NT2/D1 (cell line): ENCODE measurements around the gene RFX3.

ENCODE experiments used
- DNase-seq: peaks from one replicate; pipeline ENCODE4 v3.0.0-alpha.2; 2011; ENCODE audit warnings: low read depth, low spot score
- H3K27me3 ChIP-seq: 2 replicates; pipeline ENCODE4 v1.6.0; 2011; ENCODE audit warnings: mild to moderate bottlenecking; ENCODE audit not compliant: insufficient read length, insufficient read depth
- H3K36me3 ChIP-seq: 2 replicates; pipeline ENCODE4 v1.6.1; 2011; ENCODE audit warnings: mild to moderate bottlenecking, low read length, mixed read lengths; ENCODE audit not compliant: insufficient read depth, insufficient read length
- H3K4me1 ChIP-seq: 2 replicates; pipeline ENCODE4 v1.5.1; 2011; ENCODE audit not compliant: insufficient read depth, insufficient read length
- H3K4me3 ChIP-seq: 2 replicates; pipeline ENCODE4 v1.5.1; 2011; ENCODE audit warnings: low read depth; ENCODE audit not compliant: insufficient read length
- H3K9ac ChIP-seq: 2 replicates; pipeline ENCODE4 v1.6.0; 2011; ENCODE audit warnings: low read depth; ENCODE audit not compliant: insufficient read length
- H3K9me3 ChIP-seq: 2 replicates; pipeline ENCODE4 v1.5.1; 2011; ENCODE audit warnings: mild to moderate bottlenecking, low read length; ENCODE audit not compliant: insufficient read depth
- SUZ12 ChIP-seq: IDR thresholded peaks from 2 replicates; pipeline ENCODE4 v1.6.1; 2011; ENCODE audit not compliant: insufficient read length, insufficient read depth; ENCODE audit errors: extremely low read depth
- YY1 ChIP-seq: IDR thresholded peaks from 2 replicates; pipeline ENCODE4 v1.6.1; 2011; ENCODE audit not compliant: insufficient read length, insufficient read depth
- ZNF274 ChIP-seq: IDR thresholded peaks from 2 replicates; pipeline ENCODE4 v1.6.1; 2011; ENCODE audit warnings: mild to moderate bottlenecking, low read depth, low read length

Gene RFX3

GRCh38 chr9:3475300-3476020, 50.3 kb downstream of the RFX3 start:
- no peak overlapping the region for H3K9ac ChIP-seq
- no peak overlapping the region for H3K4me3 ChIP-seq
- H3K27me3 ChIP-seq: no peaks in the 10 kb centered on the region
- H3K9me3 ChIP-seq: no peaks in the 10 kb centered on the region
- H3K36me3 ChIP-seq: no peaks in the 10 kb centered on the region
- TF ChIP-seq SUZ12 (no peak), YY1 (no peak), ZNF274 (no peak)
- DNase-seq: no peak
- no peaks in the 10 kb centered on the region for H3K4me1 ChIP-seq

- no peak for DNase-seq
- no peak for TF ChIP-seq YY1
- no peak overlapping the region for H3K9ac ChIP-seq
Observed at GRCh38 chr9:3474821-3475220, 51.0 kb downstream of the RFX3 start.

GRCh38 chr9:3473405-3473804, 52.4 kb downstream of the RFX3 start:
- no peak overlapping the region for H3K4me3 ChIP-seq
- H3K9ac ChIP-seq: no peak overlapping the region
- H3K36me3 ChIP-seq: no peaks in the 10 kb centered on the region
- no peaks in the 10 kb centered on the region for H3K27me3 ChIP-seq
- H3K9me3 ChIP-seq: no peaks in the 10 kb centered on the region
- TF ChIP-seq YY1 (no peak), SUZ12 (no peak), ZNF274 (no peak)
- H3K4me1 ChIP-seq: no peaks in the 10 kb centered on the region
- DNase-seq: no peak

More at GRCh38 chr9:3474821-3475220, 51.0 kb downstream of the RFX3 start:
- H3K27me3 ChIP-seq: no peaks in the 10 kb centered on the region
- no peaks in the 10 kb centered on the region for H3K4me1 ChIP-seq
- H3K4me3 ChIP-seq: no peak overlapping the region
- no peaks in the 10 kb centered on the region for H3K9me3 ChIP-seq
- H3K36me3 ChIP-seq: no peaks in the 10 kb centered on the region

- no peak for TF ChIP-seq YY1
- no peak for TF ChIP-seq ZNF274
- TF ChIP-seq SUZ12: no peak
- no peaks in the 10 kb centered on the region for H3K9me3 ChIP-seq
- H3K4me3 ChIP-seq: no peak overlapping the region
- H3K27me3 ChIP-seq: no peaks in the 10 kb centered on the region
- H3K9ac ChIP-seq: no peak overlapping the region
- no peaks in the 10 kb centered on the region for H3K4me1 ChIP-seq
- no peaks in the 10 kb centered on the region for H3K36me3 ChIP-seq
- no peak for DNase-seq
Observed at GRCh38 chr9:3471883-3472282, 53.9 kb downstream of the RFX3 start.

- Histone ChIP-seq H3K4me1 (no peaks in the 10 kb centered on the region), H3K4me3 (no peak overlapping the region), H3K36me3 (no peaks in the 10 kb centered on the region), H3K9ac (no peak overlapping the region), H3K27me3 (no peaks in the 10 kb centered on the region), H3K9me3 (no peaks in the 10 kb centered on the region)
- no peak for TF ChIP-seq SUZ12
- no peak for TF ChIP-seq ZNF274
- no peak for TF ChIP-seq YY1
- no peak for DNase-seq
Observed at GRCh38 chr9:3468421-3469205, 57.2 kb downstream of the RFX3 start.

- Histone ChIP-seq H3K4me3 (no peak overlapping the region), H3K9ac (no peak overlapping the region), H3K4me1 (no peaks in the 10 kb centered on the region), H3K27me3 (no peaks in the 10 kb centered on the region), H3K36me3 (no peaks in the 10 kb centered on the region), H3K9me3 (no peaks in the 10 kb centered on the region)
- peak; percentile 50 for DNase-seq
- no peak for TF ChIP-seq YY1
- TF ChIP-seq SUZ12: no peak
- TF ChIP-seq ZNF274: no peak
Observed at GRCh38 chr9:3467593-3468219, 58.1 kb downstream of the RFX3 start.

GRCh38 chr9:3464033-3464638, 61.7 kb downstream of the RFX3 start:
- no peaks in the 10 kb centered on the region for H3K4me1 ChIP-seq
- no peak overlapping the region for H3K9ac ChIP-seq
- TF ChIP-seq ZNF274 (no peak), SUZ12 (no peak), YY1 (no peak)
- no peaks in the 10 kb centered on the region for H3K27me3 ChIP-seq
- no peaks in the 10 kb centered on the region for H3K9me3 ChIP-seq
- H3K36me3 ChIP-seq: no peaks in the 10 kb centered on the region
- no peak for DNase-seq
- no peak overlapping the region for H3K4me3 ChIP-seq
